HCT116 (cell line): ENCODE data around the gene IGF2BP1. TPM values are rescaled to one million over a fixed set of nuclear protein-coding genes. Genes with fewer than 3 reads are reported as not detected.
"Not testable (repeated sequence)": the region's sequence is repeated elsewhere in the genome, so short reads cannot be mapped to it uniquely, and the experiment has no call there.

Experiments used
- ATAC-seq: fragments of 200-7000 bp; cut with Tn5 transposase; 2 replicates; pipeline ENCODE4 v1.9.1; 2020; ENCODE audit warnings: mild to moderate bottlenecking, moderate library complexity
- BruUV-seq: library from RNA; stranded (reverse); fragments of 400-500 nt; replicated peaks from 2 replicates; lab custom pipeline; 2021; lab: Mats Ljungman, UMichigan
- CTCF ChIA-PET: fragments of 300-600 bp; sonication (Branson Sonifier 250); formaldehyde crosslinking; loops from one replicate; lab custom pipeline; 2021; ENCODE audit warnings: antibody characterized with exemption; lab: Charles Lee
- POLR2A ChIA-PET: fragments of 300-600, 350-600 bp; sonication (Branson Sonifier 250); formaldehyde crosslinking; loops from one replicate; lab custom pipeline; 2021; ENCODE audit warnings: antibody characterized with exemption; lab: Charles Lee
- RAD21 ChIA-PET, 2 experiments: fragments of 300-600 bp; sonication (Branson Sonifier 250); formaldehyde crosslinking; loops; one replicate each; lab custom pipeline; 2023; ENCODE audit warnings: low total read pairs in 2 of 2; ENCODE audit not compliant: uncharacterized antibody in 2 of 2, unreplicated experiment in 2 of 2, low non-redundant PET in 1 of 2; lab: Charles Lee
- DNase-seq: peaks from one replicate; pipeline ENCODE4 v3.0.0-alpha.2; 2010; ENCODE audit warnings: low read depth, low spot score
- H2AFZ ChIP-seq: fragments of 200-600 bp; shearing (Covaris generic), sonication (generic); 2 replicates; pipeline ENCODE4 v1.6.1; 2017; ENCODE audit warnings: low read depth, mixed run types, mixed read lengths, antibody characterized with exemption, low read length; ENCODE audit not compliant: poor library complexity, severe bottlenecking
- H3K27ac ChIP-seq: 2 replicates; pipeline ENCODE4 v1.5.1; 2012; ENCODE audit warnings: low read depth, low read length
- H3K27me3 ChIP-seq: fragments of 200-600 bp; sonication (generic); 2 replicates; pipeline ENCODE4 v1.6.1; 2016; ENCODE audit warnings: mixed run types, low read length, mixed read lengths; ENCODE audit not compliant: insufficient read depth
- H3K36me3 ChIP-seq, 2 experiments: fragments of 200-500 bp in 1 of 2; fragments of 200-600 bp in 1 of 2; sonication (Bioruptor generic) in 1 of 2; sonication (generic) in 1 of 2; 2 replicates each; pipeline versions ENCODE4 v1.5.1 to v1.6.1; 2014 to 2016; ENCODE audit warnings: low read length in 2 of 2, inconsistent platforms in 1 of 2, mixed read lengths in 1 of 2, mixed run types in 1 of 2; ENCODE audit not compliant: insufficient read depth in 2 of 2, control insufficient read depth in 1 of 2
- H3K4me1 ChIP-seq, 2 experiments: fragments of 200-600 bp in 1 of 2; sonication (generic) in 1 of 2; 2 replicates each; pipeline versions ENCODE4 v1.5.1 to v1.6.1; 2012 to 2017; ENCODE audit warnings: low read length in 2 of 2, inconsistent platforms in 1 of 2, mild to moderate bottlenecking in 1 of 2, mixed read lengths in 1 of 2, mixed run types in 1 of 2, moderate library complexity in 1 of 2; ENCODE audit not compliant: insufficient read depth in 2 of 2, control insufficient read depth in 1 of 2
- H3K4me2 ChIP-seq: fragments of 200-600 bp; sonication (generic); 2 replicates; pipeline ENCODE4 v1.6.1; 2017; ENCODE audit warnings: mixed run types, low read length, mixed read lengths
- H3K4me3 ChIP-seq, 2 experiments: fragments of 200-600 bp in 1 of 2; sonication (generic) in 1 of 2; replicated peaks in 1 of 2; 2 replicates each; pipeline ENCODE4 v1.5.1; 2011 to 2016; ENCODE audit warnings: low read length in 2 of 2, control low read depth in 1 of 2, low read depth in 1 of 2, mild to moderate bottlenecking in 1 of 2, mixed read lengths in 1 of 2, mixed run types in 1 of 2
- H3K79me2 ChIP-seq: fragments of 200-600 bp; sonication (generic); 2 replicates; pipeline ENCODE4 v1.6.1; 2017; ENCODE audit warnings: mild to moderate bottlenecking, mixed run types, low read length, moderate library complexity, mixed read lengths; ENCODE audit not compliant: insufficient read depth
- H3K9ac ChIP-seq: fragments of 200-600 bp; sonication (generic); 2 replicates; pipeline ENCODE4 v1.6.1; 2016; ENCODE audit warnings: low read length, mixed read lengths
- H3K9me2 ChIP-seq: fragments of 200-600 bp; sonication (generic), shearing (Covaris generic); 2 replicates; pipeline ENCODE4 v1.6.1; 2017; ENCODE audit warnings: mixed run types, mild to moderate bottlenecking, moderate library complexity; ENCODE audit not compliant: insufficient read depth
- H3K9me3 ChIP-seq, 2 experiments: fragments of 200-500 bp in 1 of 2; fragments of 200-600 bp in 1 of 2; sonication (Bioruptor generic) in 1 of 2; sonication (generic) in 1 of 2; 2 replicates each; pipeline ENCODE4 v1.6.1; 2014 to 2017; ENCODE audit warnings: low read length in 2 of 2, mixed read lengths in 2 of 2, inconsistent platforms in 1 of 2, low read depth in 1 of 2, mild to moderate bottlenecking in 1 of 2, mixed run types in 1 of 2, moderate library complexity in 1 of 2; ENCODE audit not compliant: control insufficient read depth in 1 of 2, insufficient read depth in 1 of 2
- H4K20me1 ChIP-seq: fragments of 200-600 bp; sonication (generic), shearing (Covaris generic); 2 replicates; pipeline ENCODE4 v1.6.1; 2017; ENCODE audit warnings: mixed run types, mild to moderate bottlenecking, moderate library complexity; ENCODE audit not compliant: insufficient read depth
- CBX3 ChIP-seq: IDR thresholded peaks from 2 replicates; pipeline ENCODE4 v1.6.1; 2012; ENCODE audit warnings: low read depth
- EGR1 ChIP-seq: IDR thresholded peaks from 2 replicates; pipeline ENCODE4 v1.6.1; 2012; ENCODE audit warnings: low read depth
- ELF1 ChIP-seq: IDR thresholded peaks from 2 replicates; pipeline ENCODE4 v1.6.1; 2012; ENCODE audit warnings: low read depth, borderline replicate concordance
- EZH2 ChIP-seq: fragments of 200-600 bp; sonication (generic); IDR thresholded peaks from 2 replicates; pipeline ENCODE4 v1.6.1; 2017; ENCODE audit warnings: antibody characterized with exemption, mixed run types
- JUND ChIP-seq: IDR thresholded peaks from 2 replicates; pipeline ENCODE4 v1.6.1; 2012
- POLR2A ChIP-seq: IDR thresholded peaks from 2 replicates; pipeline ENCODE4 v1.7.0; 2011; ENCODE audit warnings: borderline replicate concordance; ENCODE audit not compliant: insufficient read depth, insufficient read length; ENCODE audit errors: extremely low read depth
- POLR2AphosphoS5 ChIP-seq: IDR thresholded peaks from 2 replicates; pipeline ENCODE4 v1.6.1; 2011; ENCODE audit warnings: mild to moderate bottlenecking, low read depth, low read length, moderate library complexity
- SP1 ChIP-seq: IDR thresholded peaks from 2 replicates; pipeline ENCODE4 v1.6.1; 2012; ENCODE audit warnings: low read depth
- SRF ChIP-seq: IDR thresholded peaks from 2 replicates; pipeline ENCODE4 v1.6.1; 2012; ENCODE audit warnings: low read depth
- TCF7L2 ChIP-seq: IDR thresholded peaks from 2 replicates; pipeline ENCODE4 v1.7.0; 2011; ENCODE audit warnings: borderline replicate concordance, inconsistent platforms; ENCODE audit not compliant: insufficient read depth, insufficient read length; ENCODE audit errors: extremely low read depth
- YY1 ChIP-seq: IDR thresholded peaks from 2 replicates; pipeline ENCODE4 v1.6.1; 2011; ENCODE audit warnings: low read length, low read depth, moderate library complexity, mild to moderate bottlenecking; ENCODE audit not compliant: insufficient replicate concordance; ENCODE audit errors: extremely low read depth
- ZNF274 ChIP-seq: fragments of 200-500 bp; sonication (Bioruptor generic); IDR thresholded peaks from 2 replicates; pipeline ENCODE4 v1.6.1; 2014; ENCODE audit warnings: mild to moderate bottlenecking, low read depth, low read length, inconsistent platforms
- intact Hi-C: fragments of 100-400 bp; cut with micrococcal nuclease; formaldehyde crosslinking; loops from 2 replicates; pipeline ENCODE4 v1.10.0; 2022
- total RNA-seq: library from RNA; stranded (reverse); gene quantifications from one replicate; pipeline ENCODE4 v1.2.1, GENCODE V29; 2021; ENCODE audit not compliant: unreplicated experiment
- TF ChIP-seq, protein P1 (sequence below): IDR thresholded peaks from 2 replicates; pipeline ENCODE4 v1.6.1; 2012
- TF ChIP-seq, protein P2 (sequence below), 3 experiments: fragments of 200-600 bp in 1 of 3; sonication (generic) in 1 of 3; IDR thresholded peaks in 2 of 3; conservative IDR thresholded peaks in 1 of 3; 2 replicates each; pipeline ENCODE4 v1.5.1; 2012 to 2017; ENCODE audit warnings: low read depth in 2 of 3, low read length in 2 of 3, antibody characterized with exemption in 1 of 3, borderline replicate concordance in 1 of 3, control low read depth in 1 of 3, mild to moderate bottlenecking in 1 of 3, mixed read lengths in 1 of 3, mixed run types in 1 of 3, moderate library complexity in 1 of 3; ENCODE audit not compliant: insufficient read depth in 1 of 3
- TF ChIP-seq, protein P3 (sequence below): IDR thresholded peaks from 2 replicates; pipeline ENCODE4 v1.6.1; 2012
- TF ChIP-seq, protein P4 (sequence below): IDR thresholded peaks from 2 replicates; pipeline ENCODE4 v1.6.1; 2011; ENCODE audit warnings: mild to moderate bottlenecking, low read length, moderate library complexity; ENCODE audit not compliant: insufficient replicate concordance; ENCODE audit errors: extremely low read depth

IGF2BP1 gene
- total RNA-seq, 1 experiment from 2014 or later, result 0.91 TPM

DNA sequence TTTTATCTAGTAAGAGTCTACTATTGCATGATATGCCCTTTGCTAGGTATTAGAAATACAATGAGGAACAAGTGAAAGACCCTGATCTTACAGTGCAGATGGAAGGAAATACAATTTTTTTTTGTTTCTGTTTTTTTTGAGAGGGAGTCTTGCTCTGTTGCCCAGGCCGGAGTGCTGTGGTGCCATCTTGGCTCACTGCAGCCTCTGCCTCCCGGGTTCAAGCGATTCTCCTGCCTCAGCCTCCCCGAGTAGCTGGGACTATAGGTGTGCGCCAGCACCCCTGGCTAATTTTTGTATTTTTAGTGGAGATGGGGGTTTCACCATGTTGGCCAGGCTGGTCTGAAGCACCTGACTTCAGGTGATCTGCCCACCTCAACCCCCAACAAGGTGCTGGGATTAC lies 11.7 kb downstream of the IGF2BP1 start:
- H3K9me2 ChIP-seq, H3K4me1 ChIP-seq, H3K4me2 ChIP-seq, H3K9ac ChIP-seq, H3K36me3 ChIP-seq, H3K4me3 ChIP-seq, H4K20me1 ChIP-seq, DNase-seq, H3K9me3 ChIP-seq, BruUV-seq, intact Hi-C loops, H3K79me2 ChIP-seq, CTCF ChIA-PET, RAD21 ChIA-PET, POLR2A ChIA-PET, ATAC-seq, H2AFZ ChIP-seq, H3K27ac ChIP-seq: not testable (repeated sequence)
- peaks cover 36% of the 10 kb centered on the region for H3K27me3 ChIP-seq

DNA sequence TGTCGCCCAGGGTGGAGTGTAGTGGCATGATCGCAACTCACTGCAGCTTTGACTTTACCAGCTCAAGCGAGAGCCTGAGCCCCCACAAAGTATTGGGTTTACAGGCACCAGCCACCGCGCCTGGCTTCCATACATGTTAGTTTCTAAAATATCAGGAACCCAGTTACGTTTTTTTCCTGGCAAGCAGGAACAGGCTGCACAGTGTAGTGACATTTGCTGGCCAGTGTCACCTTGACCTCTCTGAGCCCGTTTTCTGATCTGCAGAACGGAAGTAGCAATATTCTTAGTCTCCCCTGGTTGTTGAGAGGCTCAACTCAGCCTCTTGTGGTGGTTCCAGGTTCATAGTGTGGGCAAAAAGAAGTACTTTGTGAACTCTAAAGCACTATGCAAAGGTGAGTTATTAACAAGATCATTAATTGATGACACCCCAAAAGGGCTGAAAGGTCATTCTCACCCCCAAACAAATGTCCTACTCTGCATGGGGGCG lies 15.6 kb downstream of the IGF2BP1 start:
- H4K20me1 ChIP-seq, result no peaks in the 10 kb centered on the region
- RAD21 ChIA-PET, result no interaction called here
- H3K9ac ChIP-seq, result no peak overlapping the region
- no peaks in the 10 kb centered on the region for H3K9me3 ChIP-seq
- no peak overlapping the region for H3K4me3 ChIP-seq
- no peaks in the 10 kb centered on the region; the same call in 1 of the 2 replicates for H3K27me3 ChIP-seq
- intact Hi-C loops, result no loop called here
- CTCF ChIA-PET, result interaction anchor here (1.6 kb wide), 1 partner anchor 23 kb away, joined by 5 read pairs; no protein-coding TSS in a partner anchor
- no peak for ATAC-seq
- DNase-seq, result no peak
- no peak overlapping the region for H3K4me2 ChIP-seq
- no peaks in the 10 kb centered on the region for H3K36me3 ChIP-seq
- H3K4me1 ChIP-seq, result peaks cover 13 to 29% of the 10 kb centered on the region in 2 experiments
- no peak overlapping the region for H2AFZ ChIP-seq
- BruUV-seq, result no TSS peak
- H3K79me2 ChIP-seq, result no peaks in the 10 kb centered on the region
- H3K27ac ChIP-seq, result no peak overlapping the region
- POLR2A ChIA-PET, result no interaction called here
- no peaks in the 10 kb centered on the region for H3K9me2 ChIP-seq
- TF ChIP-seq EGR1 (no peak), ELF1 (no peak), SRF (no peak), POLR2AphosphoS5 (no peak), TCF7L2 (no peak), POLR2A (no peak), YY1 (no peak), CBX3 (no peak), SP1 (no peak), EZH2 (no peak), JUND (no peak), ZNF274 (no peak)
- TF ChIP-seq, protein P1, sequence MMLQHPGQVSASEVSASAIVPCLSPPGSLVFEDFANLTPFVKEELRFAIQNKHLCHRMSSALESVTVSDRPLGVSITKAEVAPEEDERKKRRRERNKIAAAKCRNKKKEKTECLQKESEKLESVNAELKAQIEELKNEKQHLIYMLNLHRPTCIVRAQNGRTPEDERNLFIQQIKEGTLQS, result no peak
- TF ChIP-seq, protein P2, sequence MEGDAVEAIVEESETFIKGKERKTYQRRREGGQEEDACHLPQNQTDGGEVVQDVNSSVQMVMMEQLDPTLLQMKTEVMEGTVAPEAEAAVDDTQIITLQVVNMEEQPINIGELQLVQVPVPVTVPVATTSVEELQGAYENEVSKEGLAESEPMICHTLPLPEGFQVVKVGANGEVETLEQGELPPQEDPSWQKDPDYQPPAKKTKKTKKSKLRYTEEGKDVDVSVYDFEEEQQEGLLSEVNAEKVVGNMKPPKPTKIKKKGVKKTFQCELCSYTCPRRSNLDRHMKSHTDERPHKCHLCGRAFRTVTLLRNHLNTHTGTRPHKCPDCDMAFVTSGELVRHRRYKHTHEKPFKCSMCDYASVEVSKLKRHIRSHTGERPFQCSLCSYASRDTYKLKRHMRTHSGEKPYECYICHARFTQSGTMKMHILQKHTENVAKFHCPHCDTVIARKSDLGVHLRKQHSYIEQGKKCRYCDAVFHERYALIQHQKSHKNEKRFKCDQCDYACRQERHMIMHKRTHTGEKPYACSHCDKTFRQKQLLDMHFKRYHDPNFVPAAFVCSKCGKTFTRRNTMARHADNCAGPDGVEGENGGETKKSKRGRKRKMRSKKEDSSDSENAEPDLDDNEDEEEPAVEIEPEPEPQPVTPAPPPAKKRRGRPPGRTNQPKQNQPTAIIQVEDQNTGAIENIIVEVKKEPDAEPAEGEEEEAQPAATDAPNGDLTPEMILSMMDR (IDR thresholded peaks at IDR 0.05 in 2 of 3, conservative IDR thresholded peaks at IDR 0.05 in 1 of 3; ENCODE audit: borderline replicate concordance in 1 of 3, insufficient read depth in 1 of 3, low read depth in 2 of 3, low read length in 2 of 3), result no peak
- TF ChIP-seq, protein P3, sequence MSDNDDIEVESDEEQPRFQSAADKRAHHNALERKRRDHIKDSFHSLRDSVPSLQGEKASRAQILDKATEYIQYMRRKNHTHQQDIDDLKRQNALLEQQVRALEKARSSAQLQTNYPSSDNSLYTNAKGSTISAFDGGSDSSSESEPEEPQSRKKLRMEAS, result no peak
- TF ChIP-seq, protein P4, sequence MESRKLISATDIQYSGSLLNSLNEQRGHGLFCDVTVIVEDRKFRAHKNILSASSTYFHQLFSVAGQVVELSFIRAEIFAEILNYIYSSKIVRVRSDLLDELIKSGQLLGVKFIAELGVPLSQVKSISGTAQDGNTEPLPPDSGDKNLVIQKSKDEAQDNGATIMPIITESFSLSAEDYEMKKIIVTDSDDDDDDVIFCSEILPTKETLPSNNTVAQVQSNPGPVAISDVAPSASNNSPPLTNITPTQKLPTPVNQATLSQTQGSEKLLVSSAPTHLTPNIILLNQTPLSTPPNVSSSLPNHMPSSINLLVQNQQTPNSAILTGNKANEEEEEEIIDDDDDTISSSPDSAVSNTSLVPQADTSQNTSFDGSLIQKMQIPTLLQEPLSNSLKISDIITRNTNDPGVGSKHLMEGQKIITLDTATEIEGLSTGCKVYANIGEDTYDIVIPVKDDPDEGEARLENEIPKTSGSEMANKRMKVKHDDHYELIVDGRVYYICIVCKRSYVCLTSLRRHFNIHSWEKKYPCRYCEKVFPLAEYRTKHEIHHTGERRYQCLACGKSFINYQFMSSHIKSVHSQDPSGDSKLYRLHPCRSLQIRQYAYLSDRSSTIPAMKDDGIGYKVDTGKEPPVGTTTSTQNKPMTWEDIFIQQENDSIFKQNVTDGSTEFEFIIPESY, result no peak
